GM10266 (cell line): ENCODE data around the gene PKHD1.

Experiments used
- DNase-seq: peaks from one replicate; pipeline ENCODE4 v3.0.0; 2012; ENCODE audit errors: extremely low spot score
- CTCF ChIP-seq: IDR thresholded peaks from 2 replicates; pipeline ENCODE4 v1.5.1; 2012; ENCODE audit warnings: mild to moderate bottlenecking, low read depth; ENCODE audit not compliant: control insufficient read depth, insufficient read depth; ENCODE audit errors: missing control alignments

PKHD1 gene

GRCh38 chr6:51719297-51719696, 368.1 kb downstream of the PKHD1 start:
- TF ChIP-seq CTCF = no peak

GRCh38 chr6:51718533-51718932, 368.9 kb downstream of the PKHD1 start:
- no peak for DNase-seq
- TF ChIP-seq CTCF = no peak

More at GRCh38 chr6:51719297-51719696, 368.1 kb downstream of the PKHD1 start:
- no peak for DNase-seq

- DNase-seq = no peak
- TF ChIP-seq CTCF = no peak
These were observed 369.9 kb downstream of the PKHD1 start for GRCh38 chr6:51717477-51717876.

- no peak for TF ChIP-seq CTCF
These were observed 375.5 kb downstream of the PKHD1 start for GRCh38 chr6:51711876-51712275.

GRCh38 chr6:51706086-51706485, 381.3 kb downstream of the PKHD1 start:
- DNase-seq = no peak
- no peak for TF ChIP-seq CTCF

More at GRCh38 chr6:51711876-51712275, 375.5 kb downstream of the PKHD1 start:
- DNase-seq = no peak

- TF ChIP-seq CTCF = no peak
- no peak for DNase-seq
These were observed 382.4 kb downstream of the PKHD1 start for GRCh38 chr6:51704932-51705540.

GRCh38 chr6:51702851-51703250, 384.6 kb downstream of the PKHD1 start:
- no peak for TF ChIP-seq CTCF
- no peak for DNase-seq
